H1 (cell line): Measurements from ENCODE around the gene ZBTB2. TPM values are rescaled to one million over a fixed set of nuclear protein-coding genes. Genes with fewer than 3 reads are reported as not detected.

Source experiments
- CTCF ChIA-PET: fragments of 300-600 bp; sonication (Branson Sonifier 250); formaldehyde crosslinking; loops from one replicate; lab custom pipeline; 2021; ENCODE audit not compliant: partially characterized antibody; lab: Charles Lee
- POLR2A ChIA-PET: fragments of 300-600 bp; sonication (Branson Sonifier 250); formaldehyde crosslinking; loops from one replicate; lab custom pipeline; 2021; ENCODE audit warnings: inconsistent platforms; ENCODE audit not compliant: partially characterized antibody; lab: Charles Lee
- DNase-seq, 2 experiments: peaks; one replicate each; pipeline versions ENCODE4 v3.0.0 to v3.0.0-alpha.2; 2010 to 2022; ENCODE audit warnings: low spot score in 2 of 2, low read depth in 1 of 2, mixed read lengths in 1 of 2
- FAIRE-seq: peaks from 2 replicates; lab custom pipeline; 2011; peaks lifted over from hg19 to GRCh38; lab: Jason Lieb, UNC
- H2AFZ ChIP-seq: 2 replicates; pipeline ENCODE4 v1.8.1; 2012; ENCODE audit warnings: low read length, inconsistent platforms
- H2AK5ac ChIP-seq: 2 replicates; pipeline ENCODE4 v1.6.1; 2013; ENCODE audit warnings: low read depth, low read length
- H2BK120ac ChIP-seq: replicated peaks from 2 replicates; pipeline ENCODE3; 2013; ENCODE audit warnings: low read depth, low read length, inconsistent platforms
- H2BK12ac ChIP-seq: 2 replicates; pipeline ENCODE4 v1.6.1; 2013; ENCODE audit warnings: low read depth, low read length
- H2BK15ac ChIP-seq: 2 replicates; pipeline ENCODE4 v1.6.1; 2013; ENCODE audit warnings: low read length
- H2BK20ac ChIP-seq: 2 replicates; pipeline ENCODE4 v1.6.1; 2013; ENCODE audit warnings: low read length
- H2BK5ac ChIP-seq: 2 replicates; pipeline ENCODE4 v1.6.1; 2013; ENCODE audit warnings: low read depth, low read length
- H3K14ac ChIP-seq: 2 replicates; pipeline ENCODE4 v1.6.1; 2013; ENCODE audit warnings: inconsistent platforms; ENCODE audit not compliant: insufficient read length
- H3K18ac ChIP-seq: 2 replicates; pipeline ENCODE4 v1.6.1; 2013; ENCODE audit warnings: low read length; ENCODE audit errors: extremely low read depth
- H3K23ac ChIP-seq: 2 replicates; pipeline ENCODE4 v1.6.1; 2013; ENCODE audit warnings: inconsistent platforms; ENCODE audit not compliant: insufficient read length
- H3K23me2 ChIP-seq: 2 replicates; pipeline ENCODE4 v1.6.1; 2013; ENCODE audit warnings: low read depth, low read length
- H3K27ac ChIP-seq: 2 replicates; pipeline ENCODE4 v1.6.1; 2011; ENCODE audit warnings: low read depth, low read length, inconsistent platforms
- H3K27me3 ChIP-seq, 4 experiments: replicated peaks in 1 of 4; 1 replicate in 1 of 4; 2 replicates in 3 of 4; pipeline versions ENCODE4 v1.6.1 to v1.8.1; 2011 to 2013; ENCODE audit warnings: low read length in 3 of 4, mild to moderate bottlenecking in 3 of 4, inconsistent platforms in 2 of 4, mixed read lengths in 2 of 4, moderate library complexity in 1 of 4; ENCODE audit not compliant: control insufficient read depth in 3 of 4, insufficient read depth in 3 of 4; ENCODE audit errors: extremely low read depth in 1 of 4
- H3K36me3 ChIP-seq, 4 experiments: 2 replicates each; pipeline versions ENCODE4 v1.6.1 to v1.8.1; 2011 to 2013; ENCODE audit warnings: mild to moderate bottlenecking in 4 of 4, low read length in 3 of 4, moderate library complexity in 2 of 4, control low read depth in 1 of 4, inconsistent platforms in 1 of 4; ENCODE audit not compliant: insufficient read depth in 4 of 4, control insufficient read depth in 2 of 4
- H3K4ac ChIP-seq: replicated peaks from 2 replicates; pipeline ENCODE3; 2013; ENCODE audit warnings: low read length, low read depth, mixed read lengths, inconsistent platforms; ENCODE audit not compliant: insufficient read length
- H3K4me1 ChIP-seq, 4 experiments: replicated peaks in 1 of 4; 1 replicate in 1 of 4; 2 replicates in 3 of 4; pipeline versions ENCODE4 v1.6.1 to v1.8.1; 2011 to 2013; ENCODE audit warnings: low read length in 3 of 4, inconsistent platforms in 2 of 4, mixed read lengths in 1 of 4; ENCODE audit not compliant: insufficient read depth in 4 of 4, control insufficient read depth in 3 of 4
- H3K4me2 ChIP-seq, 2 experiments: 2 replicates each; pipeline versions ENCODE4 v1.6.1 to v1.8.1; 2011 to 2013; ENCODE audit warnings: low read depth in 2 of 2, low read length in 2 of 2, control low read depth in 1 of 2, inconsistent platforms in 1 of 2, mild to moderate bottlenecking in 1 of 2; ENCODE audit not compliant: insufficient read depth in 1 of 2
- H3K4me3 ChIP-seq, 4 experiments: fragments of 200-600, 300-600 bp in 1 of 4; sonication (generic), shearing (Covaris generic), sonication (Bioruptor Twin) in 1 of 4; 2 replicates each; pipeline versions ENCODE4 v1.5.1 to v1.8.1; 2011 to 2016; ENCODE audit warnings: low read length in 4 of 4, low read depth in 3 of 4, control low read depth in 2 of 4, inconsistent platforms in 2 of 4, mild to moderate bottlenecking in 2 of 4, mixed read lengths in 1 of 4, moderate library complexity in 1 of 4; ENCODE audit not compliant: insufficient read depth in 2 of 4; ENCODE audit errors: extremely low read depth in 1 of 4
- H3K56ac ChIP-seq: replicated peaks from 2 replicates; pipeline ENCODE3; 2013; ENCODE audit warnings: low read depth, mild to moderate bottlenecking, mixed read lengths, low read length, inconsistent platforms; ENCODE audit not compliant: insufficient read length
- H3K79me1 ChIP-seq: 2 replicates; pipeline ENCODE4 v1.6.1; 2013; ENCODE audit warnings: low read depth, low read length, control low read depth
- H3K79me2 ChIP-seq, 2 experiments: 2 replicates each; pipeline versions ENCODE4 v1.6.1 to v1.8.1; 2012 to 2013; ENCODE audit warnings: low read length in 2 of 2, mild to moderate bottlenecking in 2 of 2, inconsistent platforms in 1 of 2; ENCODE audit not compliant: insufficient read depth in 2 of 2, control insufficient read depth in 1 of 2
- H3K9ac ChIP-seq, 4 experiments: replicated peaks in 1 of 4; 1 replicate in 1 of 4; 2 replicates in 3 of 4; pipeline versions ENCODE4 v1.6.1 to v1.8.1; 2011 to 2013; ENCODE audit warnings: low read depth in 3 of 4, low read length in 3 of 4, control low read depth in 2 of 4, mild to moderate bottlenecking in 2 of 4, moderate library complexity in 2 of 4, inconsistent platforms in 1 of 4; ENCODE audit errors: extremely low read depth in 1 of 4
- H3K9me3 ChIP-seq, 2 experiments: 2 replicates each; pipeline versions ENCODE4 v1.6.1 to v1.8.1; 2012 to 2013; ENCODE audit warnings: mild to moderate bottlenecking in 2 of 2, moderate library complexity in 2 of 2, control low read depth in 1 of 2, inconsistent platforms in 1 of 2, low read depth in 1 of 2, low read length in 1 of 2, mixed read lengths in 1 of 2; ENCODE audit not compliant: insufficient read depth in 2 of 2
- H4K20me1 ChIP-seq, 2 experiments: replicated peaks in 1 of 2; 2 replicates each; pipeline versions ENCODE3 to v1.8.1; 2011 to 2013; ENCODE audit warnings: inconsistent platforms in 2 of 2, low read length in 2 of 2, mild to moderate bottlenecking in 1 of 2; ENCODE audit not compliant: insufficient read depth in 2 of 2, control insufficient read depth in 1 of 2
- H4K5ac ChIP-seq: 2 replicates; pipeline ENCODE4 v1.6.1; 2013; ENCODE audit warnings: low read length, low read depth, mixed read lengths, inconsistent platforms; ENCODE audit not compliant: insufficient read length
- H4K8ac ChIP-seq: 2 replicates; pipeline ENCODE4 v1.8.0; 2013; ENCODE audit warnings: mild to moderate bottlenecking, moderate library complexity, low read length, inconsistent platforms; ENCODE audit not compliant: insufficient read depth; ENCODE audit errors: extremely low read depth
- H4K91ac ChIP-seq: replicated peaks from 2 replicates; pipeline ENCODE3; 2013; ENCODE audit warnings: low read length, mixed read lengths, inconsistent platforms; ENCODE audit not compliant: insufficient read length
- ATF3 ChIP-seq: IDR thresholded peaks from 2 replicates; pipeline ENCODE4 v1.6.1; 2011; ENCODE audit warnings: low read depth, mild to moderate bottlenecking, low read length; ENCODE audit not compliant: insufficient read depth
- BACH1 ChIP-seq: IDR thresholded peaks from 2 replicates; pipeline ENCODE4 v1.6.1; 2012; ENCODE audit warnings: low read length, improper control_type of control experiment
- BCL11A ChIP-seq, 2 experiments: IDR thresholded peaks; one replicate each; pipeline ENCODE4 v1.6.1; 2011; ENCODE audit warnings: low read depth in 2 of 2, low read length in 2 of 2, mild to moderate bottlenecking in 2 of 2
- CHD1 ChIP-seq: IDR thresholded peaks from 2 replicates; pipeline ENCODE4 v1.6.1; 2012; ENCODE audit warnings: low read depth, low read length, improper control_type of control experiment
- CREB1 ChIP-seq: IDR thresholded peaks from 2 replicates; pipeline ENCODE4 v1.6.1; 2012; ENCODE audit warnings: inconsistent platforms
- GABPA ChIP-seq: IDR thresholded peaks from 2 replicates; pipeline ENCODE4 v1.6.1; 2011; ENCODE audit warnings: mild to moderate bottlenecking, low read length, moderate library complexity, borderline replicate concordance; ENCODE audit not compliant: insufficient read depth
- HDAC6 ChIP-seq: IDR thresholded peaks from one replicate; pipeline ENCODE4 v1.7.1; 2012; ENCODE audit warnings: low read depth, mild to moderate bottlenecking, inconsistent platforms, low read length, moderate library complexity
- JUN ChIP-seq: IDR thresholded peaks from 2 replicates; pipeline ENCODE4 v1.6.1; 2011; ENCODE audit warnings: low read depth, mild to moderate bottlenecking, improper control_type of control experiment, low read length
- KDM4A ChIP-seq: IDR thresholded peaks from one replicate; pipeline ENCODE4 v1.7.1; 2012; ENCODE audit warnings: low read depth, mild to moderate bottlenecking, moderate library complexity, low read length, inconsistent platforms; ENCODE audit not compliant: severe bottlenecking
- SP4 ChIP-seq: IDR thresholded peaks from 2 replicates; pipeline ENCODE4 v1.6.1; 2012; ENCODE audit warnings: low read length, inconsistent platforms
- TBP ChIP-seq: IDR thresholded peaks from 2 replicates; pipeline ENCODE4 v1.6.1; 2011; ENCODE audit warnings: low read depth, low read length, improper control_type of control experiment
- WGBS, 2 experiments: shearing (Covaris generic) in 1 of 2; methylation state at CpG; one replicate each; pipeline versions ENCODE4 v1.1.6 to v1.1.7; 2013 to 2015; ENCODE audit warnings: low lambda C conversion rate in 2 of 2, mixed read lengths in 2 of 2, inconsistent platforms in 1 of 2, low coverage in 1 of 2, missing lambda C conversion rate in 1 of 2; ENCODE audit not compliant: insufficient replicate concordance in 2 of 2, insufficient coverage in 1 of 2, insufficient read length in 1 of 2; ENCODE audit errors: extremely low coverage in 1 of 2, missing lambda C conversion rate in 1 of 2; 5-methylcytosine and 5-hydroxymethylcytosine counted together
- polyA plus RNA-seq, 7 experiments: library from polyadenylated mRNA; depleted of rRNA in 3 of 7; stranded (reverse) in 5 of 7; unstranded in 2 of 7; fragments of >200 nt in 5 of 7; fragments of 200-250 nt in 2 of 7; gene quantifications; 1 replicate in 5 of 7; 2 replicates in 1 of 7; 4 replicates in 1 of 7; pipeline versions ENCODE4 v1.2.1 to v1.2.3, GENCODE V29; 2011 to 2013; ENCODE audit warnings: missing spikeins in 2 of 7, mixed read lengths in 2 of 7
- total RNA-seq: library from RNA; stranded (reverse); fragmentation: NEBNext Ultra II Directional; extraction: Animal tissue kit (Norgen Biotek cat#: 25700); gene quantifications from 2 replicates; pipeline ENCODE4 v1.2.1, GENCODE V29; 2021

Gene ZBTB2
- total and polyA plus RNA-seq, 2 of the 8 experiments (the other 6 are each of a cell fraction or from before 2014, with no cell fraction given): 16.1 to 23.7 TPM

GRCh38 chr6:151376440-151376839, 14.9 kb downstream of the ZBTB2 start:
- Histone ChIP-seq H3K14ac (no peak overlapping the region), H2AFZ (no peak overlapping the region), H3K79me2 (peaks cover 4 to 71% of the 10 kb centered on the region in 2 experiments; a peak in 3 of 4 replicates), H4K8ac (no peak overlapping the region), H2BK5ac (no peak overlapping the region), H4K20me1 (peaks cover 2 to 3% of the 10 kb centered on the region in 2 experiments), H2BK120ac (no peak overlapping the region), H2BK12ac (no peak overlapping the region), H3K4me2 (no peak overlapping the region), H2BK20ac (no peak overlapping the region), H3K27me3 (no peaks in the 10 kb centered on the region), H3K18ac (no peak overlapping the region), H2AK5ac (no peak overlapping the region), H3K4ac (no peak overlapping the region), H3K9ac (no peak overlapping the region), H3K79me1 (peaks cover 8% of the 10 kb centered on the region), H4K5ac (no peak overlapping the region), H3K27ac (no peak overlapping the region), H3K4me3 (no peak overlapping the region), H3K23ac (no peak overlapping the region), H3K9me3 (no peaks in the 10 kb centered on the region), H3K23me2 (no peaks in the 10 kb centered on the region), H2BK15ac (no peak overlapping the region), H3K36me3 (peaks cover 0 to 4% (median 0%) of the 10 kb centered on the region in 4 experiments; a peak in 3 of 8 replicates), H3K4me1 (peaks cover 0 to 9% (median 4%) of the 10 kb centered on the region in 4 experiments; a peak in 5 of 7 replicates), H3K56ac (no peak overlapping the region), H4K91ac (no peak overlapping the region)
- FAIRE-seq (no peak), DNase-seq (no peak)
- 100% methylated on average over 1 of the region's 1 CpG; no CpG with 5 or more reads in 1 of the 2 experiments for WGBS, 2 experiments
- no peak for TF ChIP-seq JUN
- no peak for TF ChIP-seq CREB1
- TF ChIP-seq KDM4A: no peak
- TF ChIP-seq CHD1: no peak
- TF ChIP-seq GABPA: no peak
- TF ChIP-seq BCL11A (IDR thresholded peaks at IDR 0.05; ENCODE audit: low read depth in 2 of 2, low read length in 2 of 2): no peak
- no peak for TF ChIP-seq TBP
- TF ChIP-seq ATF3: no peak
- TF ChIP-seq SP4: no peak
- no peak for TF ChIP-seq HDAC6
- no peak for TF ChIP-seq BACH1
- CTCF ChIA-PET: no interaction called here
- POLR2A ChIA-PET: interaction anchor here (3.4 kb wide), 1 partner anchor 14 kb away, joined by 16 read pairs; no protein-coding TSS in a partner anchor
